Immature natural killer cell (primary cell): ENCODE measurements around the gene SLC52A3. TPM values are rescaled to one million over a fixed set of nuclear protein-coding genes. Genes with fewer than 3 reads are reported as not detected.

ENCODE experiments used
- DNase-seq, 3 donors: peaks; one replicate each; pipeline ENCODE4 v3.0.0; 2022; ENCODE audit warnings: mixed read lengths in 1 of 3
- H3K27ac Mint-ChIP-seq, 6 donors: one replicate each; pipeline ENCODE4 v1.8.0; 2020; ENCODE audit warnings: mixed read lengths in 6 of 6, mild to moderate bottlenecking in 5 of 6, inconsistent platforms in 4 of 6, moderate library complexity in 3 of 6
- H3K27me3 Mint-ChIP-seq, 3 donors: one replicate each; pipeline ENCODE4 v1.8.0; 2020 to 2021; ENCODE audit warnings: low read depth in 3 of 3, mild to moderate bottlenecking in 3 of 3, mixed read lengths in 3 of 3, moderate library complexity in 3 of 3, inconsistent platforms in 1 of 3
- H3K36me3 Mint-ChIP-seq, 3 donors: one replicate each; pipeline ENCODE4 v1.8.0; 2020; ENCODE audit warnings: mixed read lengths in 3 of 3, inconsistent platforms in 2 of 3, mild to moderate bottlenecking in 2 of 3
- H3K4me1 Mint-ChIP-seq, 2 donors: one replicate each; pipeline ENCODE4 v1.8.0; 2020; ENCODE audit warnings: inconsistent platforms in 2 of 2, mild to moderate bottlenecking in 2 of 2, mixed read lengths in 2 of 2, moderate library complexity in 1 of 2
- H3K4me3 Mint-ChIP-seq, 5 donors: one replicate each; pipeline ENCODE4 v1.8.0; 2020; ENCODE audit warnings: mild to moderate bottlenecking in 5 of 5, mixed read lengths in 5 of 5, inconsistent platforms in 3 of 5, moderate library complexity in 3 of 5
- H3K9me3 Mint-ChIP-seq, 6 donors: one replicate each; pipeline ENCODE4 v1.8.0; 2020; ENCODE audit warnings: mild to moderate bottlenecking in 6 of 6, mixed read lengths in 6 of 6, inconsistent platforms in 4 of 6, moderate library complexity in 3 of 6
- polyA plus RNA-seq, 3 donors: library from polyadenylated mRNA; unstranded; fragments of 300-500 nt; fragmentation: Illumina TruSeq; gene quantifications; one replicate each; pipeline ENCODE4 v1.2.3, GENCODE V29; 2021

The SLC52A3 gene
- polyA plus RNA-seq, 3 donors from 2014 or later = not detected

GRCh38 chr20:714453-714852 lies 53.8 kb downstream of the SLC52A3 start:
- no peak overlapping the region for H3K27ac Mint-ChIP-seq
- DNase-seq = no peak
- H3K36me3 Mint-ChIP-seq = peaks cover 0 to 5% (median 0%) of the 10 kb centered on the region in 3 donors
- peaks cover 0 to 2% (median 0%) of the 10 kb centered on the region in 6 donors for H3K9me3 Mint-ChIP-seq
- H3K27me3 Mint-ChIP-seq = peaks cover 3 to 16% (median 9%) of the 10 kb centered on the region in 3 donors
- H3K4me3 Mint-ChIP-seq = no peak overlapping the region
- no peaks in the 10 kb centered on the region for H3K4me1 Mint-ChIP-seq

GRCh38 chr20:711576-711975 lies 56.7 kb downstream of the SLC52A3 start:
- peaks cover 0 to 5% (median 4%) of the 10 kb centered on the region in 3 donors for H3K36me3 Mint-ChIP-seq

GRCh38 chr20:710780-711450 lies 57.4 kb downstream of the SLC52A3 start:
- peaks cover 0 to 5% (median 1%) of the 10 kb centered on the region in 6 donors for H3K9me3 Mint-ChIP-seq
- H3K4me1 Mint-ChIP-seq = no peaks in the 10 kb centered on the region
- H3K4me3 Mint-ChIP-seq = no peak overlapping the region
- H3K27me3 Mint-ChIP-seq = peaks cover 3 to 13% (median 13%) of the 10 kb centered on the region in 3 donors
- H3K36me3 Mint-ChIP-seq = peaks cover 0 to 5% (median 4%) of the 10 kb centered on the region in 3 donors
- no peak for DNase-seq
- no peak overlapping the region for H3K27ac Mint-ChIP-seq

More at GRCh38 chr20:711576-711975, 56.7 kb downstream of the SLC52A3 start:
- Mint-ChIP-seq H3K27me3 (peaks cover 3 to 13% (median 13%) of the 10 kb centered on the region in 3 donors), H3K9me3 (peaks cover 0 to 5% (median 1%) of the 10 kb centered on the region in 6 donors), H3K4me3 (no peak overlapping the region), H3K4me1 (no peaks in the 10 kb centered on the region), H3K27ac (no peak overlapping the region)
- DNase-seq = no peak

Other genes starting within 250 kb of the SLC52A3 start
- 10 to 100 TPM; 39.9 to 65.9 (median 60.1) TPM for gene CSNK2A1, start 224.7 kb downstream of the SLC52A3 start, polyA plus RNA-seq
- not detected for gene TCF15, start 158.2 kb downstream of the SLC52A3 start, polyA plus RNA-seq
- gene SRXN1, start 115.3 kb downstream of the SLC52A3 start, polyA plus RNA-seq = 10 to 100 TPM; 23.1 to 44.6 (median 31.0) TPM
- gene SCRT2, start 92.7 kb downstream of the SLC52A3 start, polyA plus RNA-seq = not detected
- gene FAM110A, start 65.2 kb upstream of the SLC52A3 start, polyA plus RNA-seq = 10 to 100 TPM in 2 of 3 donors, 1 to 10 TPM in 1; 5.0 to 20.7 (median 13.8) TPM
- gene ANGPT4, start 147.8 kb upstream of the SLC52A3 start, polyA plus RNA-seq = not detected
- not detected for gene RSPO4, start 233.8 kb upstream of the SLC52A3 start, polyA plus RNA-seq